ENCODE data around the gene ZSWIM6.

ZSWIM6 gene

DNA sequence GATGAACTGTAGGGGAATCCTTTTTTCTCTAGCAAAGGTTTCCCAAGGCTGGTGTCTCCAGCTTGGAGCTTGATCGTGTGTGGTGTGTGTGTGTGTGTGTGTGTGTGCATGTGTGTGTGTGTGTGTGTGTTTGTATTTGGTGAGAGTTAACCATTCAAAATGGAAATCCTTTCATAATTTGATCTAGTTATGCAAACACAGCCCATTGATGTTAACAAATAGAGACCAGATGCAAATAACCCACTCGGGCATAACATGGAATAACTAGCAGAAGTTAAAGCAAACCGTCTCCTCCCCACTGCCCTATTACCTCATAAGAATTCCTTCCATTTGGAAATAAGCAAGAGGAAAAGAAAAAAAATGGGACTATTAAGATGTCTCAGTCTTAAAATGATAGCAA lies 24.9 kb upstream of the ZSWIM6 start:
- Histone ChIP-seq H3K4me3 (replicated peaks; ENCODE audit: low read depth, low read length) (no peak overlapping the region), H3K36me3 (ENCODE audit: control insufficient read depth, insufficient read depth, low read length) (no peaks in the 10 kb centered on the region), H3K27me3 (replicated peaks; ENCODE audit: control insufficient read depth, insufficient read depth, low read length) (no peaks in the 10 kb centered on the region; the same call in 1 of the 2 replicates)
- TF ChIP-seq CTCF (IDR thresholded peaks at IDR 0.05; ENCODE audit: insufficient read depth, low read length, poor library complexity, severe bottlenecking): no peak
- DNase-seq (ENCODE audit: extremely low read depth, insufficient read length): no peak

DNA sequence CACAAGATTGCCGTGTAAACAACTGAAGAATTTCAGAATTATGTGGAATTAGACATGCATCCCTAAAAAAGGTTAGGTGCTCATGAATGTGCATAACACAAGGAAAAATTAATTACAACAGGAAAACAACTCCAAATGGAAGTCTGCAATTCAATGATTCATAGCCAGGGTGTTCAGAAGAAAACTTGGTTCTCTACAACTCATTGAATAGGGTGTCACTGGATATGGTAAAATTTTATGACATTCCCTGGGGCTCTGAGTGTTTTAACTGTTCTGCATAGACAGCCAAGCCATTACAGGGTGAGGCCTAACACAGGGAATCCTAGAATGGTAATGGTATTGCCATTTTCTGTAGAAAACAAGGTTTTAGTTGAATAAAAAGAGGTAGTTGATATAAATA lies 24.4 kb upstream of the ZSWIM6 start:
- Histone ChIP-seq H3K36me3 (ENCODE audit: control insufficient read depth, insufficient read depth, low read length) (no peaks in the 10 kb centered on the region), H3K4me3 (replicated peaks; ENCODE audit: low read depth, low read length) (no peak overlapping the region), H3K27me3 (replicated peaks; ENCODE audit: control insufficient read depth, insufficient read depth, low read length) (peaks cover 1% of the 10 kb centered on the region)
- no peak for TF ChIP-seq CTCF (IDR thresholded peaks at IDR 0.05; ENCODE audit: insufficient read depth, low read length, poor library complexity, severe bottlenecking)
- no peak for DNase-seq (ENCODE audit: extremely low read depth, insufficient read length)

DNA sequence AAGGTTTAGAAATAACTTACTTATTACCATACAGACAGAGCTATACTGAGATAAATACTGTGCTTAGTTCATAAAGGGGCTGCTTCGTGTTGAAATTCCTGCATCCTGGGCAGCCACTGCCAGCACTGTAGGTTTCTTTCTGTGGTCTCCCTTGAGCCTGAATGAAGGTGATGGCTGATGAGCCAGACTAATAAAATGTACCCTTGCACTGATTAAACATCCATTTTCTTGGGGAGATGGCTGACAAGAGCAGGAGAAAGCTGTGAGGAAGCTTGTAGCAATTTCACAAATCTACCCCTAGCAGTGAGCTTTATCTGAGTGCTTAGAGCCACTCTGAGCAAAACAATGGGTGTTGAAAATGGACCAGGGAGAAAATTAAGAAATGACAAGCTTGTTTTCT lies 23.3 kb upstream of the ZSWIM6 start:
- Histone ChIP-seq H3K27me3 (replicated peaks; ENCODE audit: control insufficient read depth, insufficient read depth, low read length) (peaks cover 1% of the 10 kb centered on the region), H3K36me3 (ENCODE audit: control insufficient read depth, insufficient read depth, low read length) (no peaks in the 10 kb centered on the region), H3K4me3 (replicated peaks; ENCODE audit: low read depth, low read length) (no peak overlapping the region)
- TF ChIP-seq CTCF (IDR thresholded peaks at IDR 0.05; ENCODE audit: insufficient read depth, low read length, poor library complexity, severe bottlenecking): no peak
- DNase-seq (ENCODE audit: extremely low read depth, insufficient read length): no peak

- no peak overlapping the region for H3K4me3 ChIP-seq (replicated peaks; ENCODE audit: low read depth, low read length)
- no peak for DNase-seq (ENCODE audit: extremely low read depth, insufficient read length)
- peaks cover 1% of the 10 kb centered on the region for H3K27me3 ChIP-seq (replicated peaks; ENCODE audit: control insufficient read depth, insufficient read depth, low read length)
- no peak for TF ChIP-seq CTCF (IDR thresholded peaks at IDR 0.05; ENCODE audit: insufficient read depth, low read length, poor library complexity, severe bottlenecking)
- no peaks in the 10 kb centered on the region for H3K36me3 ChIP-seq (ENCODE audit: control insufficient read depth, insufficient read depth, low read length)
Measured at GRCh38 chr5:61309115-61309514, 22.9 kb upstream of the ZSWIM6 start.

GRCh38 chr5:61311056-61311610 lies 20.9 kb upstream of the ZSWIM6 start:
- Histone ChIP-seq H3K27me3 (replicated peaks; ENCODE audit: control insufficient read depth, insufficient read depth, low read length) (peaks cover 1% of the 10 kb centered on the region), H3K4me3 (replicated peaks; ENCODE audit: low read depth, low read length) (no peak overlapping the region), H3K36me3 (ENCODE audit: control insufficient read depth, insufficient read depth, low read length) (no peaks in the 10 kb centered on the region)
- no peak for DNase-seq (ENCODE audit: extremely low read depth, insufficient read length)
- no peak for TF ChIP-seq CTCF (IDR thresholded peaks at IDR 0.05; ENCODE audit: insufficient read depth, low read length, poor library complexity, severe bottlenecking)
